GM12878 (cell line): Measurements from ENCODE around the gene ARRB2. TPM values are rescaled to one million over a fixed set of nuclear protein-coding genes. Genes with fewer than 3 reads are reported as not detected.

ENCODE experiments used
- ATAC-seq: fragments of 200-7000 bp; cut with Tn5 transposase; 3 replicates; pipeline ENCODE4 v1.9.1; 2020; ENCODE audit warnings: mild to moderate bottlenecking, moderate library complexity
- BruUV-seq: library from RNA; stranded (reverse); fragments of 400-500 nt; replicated peaks from 2 replicates; lab custom pipeline; 2021; lab: Mats Ljungman, UMichigan
- CTCF ChIA-PET: fragments of 300-600 bp; sonication (Branson Sonifier 250); formaldehyde crosslinking; extraction: SDS; loops from one replicate; lab custom pipeline; 2021; ENCODE audit warnings: inconsistent platforms; lab: Yijun Ruan, JAX
- POLR2A ChIA-PET: fragments of 350-600 bp; formaldehyde crosslinking; extraction: SDS; loops from one replicate; lab custom pipeline; 2021; ENCODE audit warnings: inconsistent platforms; lab: Charles Lee
- RAD21 ChIA-PET: fragments of 300-600 bp; sonication (Branson Sonifier 250); formaldehyde crosslinking; loops from one replicate; lab custom pipeline; 2023; ENCODE audit warnings: antibody characterized with exemption; ENCODE audit not compliant: unreplicated experiment; lab: Charles Lee
- SMC1A ChIA-PET: fragments of 300-600 bp; sonication (Branson Sonifier 250); formaldehyde crosslinking; loops from one replicate; lab custom pipeline; 2023; ENCODE audit not compliant: unreplicated experiment, uncharacterized antibody; lab: Charles Lee
- DNase-seq: peaks from one replicate; pipeline ENCODE4 v3.0.0-alpha.2; 2011; ENCODE audit warnings: low read depth, low spot score
- FAIRE-seq: peaks from 3 replicates; lab custom pipeline; 2011; peaks lifted over from hg19 to GRCh38; lab: Jason Lieb, UNC
- H2AFZ ChIP-seq: 2 replicates; pipeline ENCODE4 v1.6.0; 2011; ENCODE audit warnings: low read depth, low read length, control low read depth; ENCODE audit not compliant: control insufficient read depth
- H3K27ac ChIP-seq: 2 replicates; pipeline ENCODE4 v1.5.1; 2011; ENCODE audit warnings: control low read depth; ENCODE audit not compliant: control insufficient read depth, insufficient read depth
- H3K27me3 ChIP-seq, 2 experiments: replicated peaks in 1 of 2; 2 replicates each; pipeline versions ENCODE4 v1.6.0 to v1.6.1; 2011; ENCODE audit warnings: low read length in 1 of 2; ENCODE audit not compliant: control insufficient read depth in 2 of 2, insufficient read depth in 2 of 2
- H3K36me3 ChIP-seq, 2 experiments: 2 replicates each; pipeline ENCODE4 v1.5.1; 2011; ENCODE audit warnings: low read length in 1 of 2; ENCODE audit not compliant: control insufficient read depth in 2 of 2, insufficient read depth in 2 of 2
- H3K4me1 ChIP-seq: 2 replicates; pipeline ENCODE4 v1.6.1; 2011; ENCODE audit warnings: mild to moderate bottlenecking, low read length, moderate library complexity, mixed read lengths; ENCODE audit not compliant: control insufficient read depth, insufficient read depth
- H3K4me2 ChIP-seq: 2 replicates; pipeline ENCODE4 v1.6.0; 2011; ENCODE audit warnings: control low read depth; ENCODE audit not compliant: control insufficient read depth, insufficient read depth
- H3K4me3 ChIP-seq: fragments of 200-600 bp; sonication (generic); 2 replicates; pipeline ENCODE4 v1.5.1; 2016
- H3K79me2 ChIP-seq: 2 replicates; pipeline ENCODE4 v1.6.0; 2011; ENCODE audit warnings: low read length; ENCODE audit not compliant: control insufficient read depth, insufficient read depth
- H3K9ac ChIP-seq: 2 replicates; pipeline ENCODE4 v1.8.0; 2011; ENCODE audit warnings: low read length, control low read depth, mixed read lengths; ENCODE audit not compliant: control insufficient read depth, insufficient read depth
- H3K9me3 ChIP-seq: replicated peaks from 3 replicates; pipeline ENCODE4 v1.5.1; 2011; ENCODE audit warnings: mild to moderate bottlenecking, low read length; ENCODE audit not compliant: control insufficient read depth, insufficient read depth
- H4K20me1 ChIP-seq: 2 replicates; pipeline ENCODE4 v1.6.0; 2011; ENCODE audit not compliant: control insufficient read depth, insufficient read depth
- CHD4 ChIP-seq: fragments of 200-600 bp; sonication (generic); IDR thresholded peaks from 2 replicates; pipeline ENCODE4 v1.6.1; 2016; ENCODE audit warnings: mild to moderate bottlenecking
- CREB1 ChIP-seq: IDR thresholded peaks from 2 replicates; pipeline ENCODE4 v1.6.1; 2012; ENCODE audit warnings: low read depth, mild to moderate bottlenecking, inconsistent platforms
- ESRRA ChIP-seq: IDR thresholded peaks from 2 replicates; pipeline ENCODE4 v1.6.1; 2012; ENCODE audit warnings: mild to moderate bottlenecking, low read length, improper control_type of control experiment
- GATAD2B ChIP-seq: fragments of 450-650 bp; conservative IDR thresholded peaks from 2 replicates; pipeline ENCODE4 v1.6.1; 2017; ENCODE audit warnings: low read depth, mild to moderate bottlenecking, moderate library complexity
- HCFC1 ChIP-seq: fragments of 150-350 bp; IDR thresholded peaks from 2 replicates; pipeline ENCODE4 v1.6.1; 2014; ENCODE audit warnings: low read length
- NFXL1 ChIP-seq: fragments of 450-650 bp; IDR thresholded peaks from 2 replicates; pipeline ENCODE4 v1.6.1; 2017; ENCODE audit warnings: antibody characterized with exemption, mild to moderate bottlenecking, borderline replicate concordance
- NFYA ChIP-seq: IDR thresholded peaks from 2 replicates; pipeline ENCODE4 v1.6.1; 2011; ENCODE audit warnings: low read depth, mild to moderate bottlenecking, low read length, improper control_type of control experiment, borderline replicate concordance
- PAX8 ChIP-seq: fragments of 450-650 bp; IDR thresholded peaks from 2 replicates; pipeline ENCODE4 v1.6.1; 2017; ENCODE audit warnings: mild to moderate bottlenecking, moderate library complexity
- SIX5 ChIP-seq: IDR thresholded peaks from 2 replicates; pipeline ENCODE4 v1.6.1; 2011; ENCODE audit warnings: mild to moderate bottlenecking, low read depth, low read length, moderate library complexity; ENCODE audit not compliant: severe bottlenecking
- TCF7 ChIP-seq: IDR thresholded peaks from 2 replicates; pipeline ENCODE4 v1.6.1; 2014; ENCODE audit warnings: antibody characterized with exemption, borderline replicate concordance
- ZNF217 ChIP-seq: fragments of 450-650 bp; IDR thresholded peaks from 2 replicates; pipeline ENCODE4 v1.6.1; 2017; ENCODE audit warnings: antibody characterized with exemption, mild to moderate bottlenecking
- ZSCAN29 ChIP-seq: fragments of 450-650 bp; IDR thresholded peaks from 2 replicates; pipeline ENCODE4 v1.6.1; 2017; ENCODE audit warnings: mild to moderate bottlenecking, moderate library complexity
- WGBS: methylation state at CpG from one replicate; pipeline ENCODE4 v1.1.6; 2016; ENCODE audit warnings: low lambda C conversion rate; ENCODE audit not compliant: insufficient replicate concordance, insufficient coverage; ENCODE audit errors: missing lambda C conversion rate; 5-methylcytosine and 5-hydroxymethylcytosine counted together
- in situ Hi-C: fragments of 300-500 bp; cut with MboI; formaldehyde crosslinking; loops from 9 replicates; pipeline ENCODE4 v1.14.3; 2018; ENCODE audit warnings: mixed read lengths
- intact Hi-C: fragments of 100-400 bp; cut with micrococcal nuclease; formaldehyde crosslinking; loops from one replicate; pipeline ENCODE4 v1.14.2; 2022; ENCODE audit not compliant: unreplicated experiment
- polyA plus RNA-seq, 11 experiments: library from polyadenylated mRNA; depleted of rRNA in 4 of 11; unstranded in 6 of 11; stranded (reverse) in 5 of 11; fragments of >200 nt; fragmentation: Nextera tagmentation in 4 of 11; fragmentation: Illumina TruSeq in 1 of 11; extraction: Ambion mirVana in 4 of 11; extraction: Trizol in 1 of 11; gene quantifications; 1 replicate in 1 of 11; 2 replicates in 10 of 11; pipeline versions ENCODE4 v1.2.1 to v1.2.3, GENCODE V29; 2011 to 2016; ENCODE audit warnings: inconsistent platforms in 2 of 11, missing spikeins in 2 of 11, low read depth in 1 of 11
- total RNA-seq, 4 experiments: library from RNA; depleted of rRNA in 3 of 4; stranded (reverse); fragments of >200 nt in 3 of 4; fragmentation: Illumina TruSeq in 1 of 4; extraction: Trizol in 1 of 4; gene quantifications; 2 replicates each; pipeline versions ENCODE4 v1.2.1 to v1.2.3, GENCODE V29; 2013 to 2021
- TF ChIP-seq, protein P1 (sequence below): IDR thresholded peaks from 2 replicates; pipeline ENCODE4 v1.6.1; 2011; ENCODE audit warnings: borderline replicate concordance, low read depth, mild to moderate bottlenecking, moderate library complexity, mixed read lengths, low read length; ENCODE audit not compliant: insufficient read depth; ENCODE audit errors: extremely low read length
- TF ChIP-seq, protein P2 (sequence below): fragments of 450-650 bp; IDR thresholded peaks from 2 replicates; pipeline ENCODE4 v1.6.1; 2017; ENCODE audit warnings: mild to moderate bottlenecking, moderate library complexity
- TF ChIP-seq, protein P3 (sequence below): fragments of 450-650 bp; IDR thresholded peaks from 2 replicates; pipeline ENCODE4 v1.6.1; 2017; ENCODE audit warnings: antibody characterized with exemption, mild to moderate bottlenecking, moderate library complexity

The ARRB2 gene
- total and polyA plus RNA-seq, 10 of the 15 experiments (the other 5 are each of a cell fraction or from before 2014, with no cell fraction given): 6.5 to 75.2 (median 43.1) TPM

DNA sequence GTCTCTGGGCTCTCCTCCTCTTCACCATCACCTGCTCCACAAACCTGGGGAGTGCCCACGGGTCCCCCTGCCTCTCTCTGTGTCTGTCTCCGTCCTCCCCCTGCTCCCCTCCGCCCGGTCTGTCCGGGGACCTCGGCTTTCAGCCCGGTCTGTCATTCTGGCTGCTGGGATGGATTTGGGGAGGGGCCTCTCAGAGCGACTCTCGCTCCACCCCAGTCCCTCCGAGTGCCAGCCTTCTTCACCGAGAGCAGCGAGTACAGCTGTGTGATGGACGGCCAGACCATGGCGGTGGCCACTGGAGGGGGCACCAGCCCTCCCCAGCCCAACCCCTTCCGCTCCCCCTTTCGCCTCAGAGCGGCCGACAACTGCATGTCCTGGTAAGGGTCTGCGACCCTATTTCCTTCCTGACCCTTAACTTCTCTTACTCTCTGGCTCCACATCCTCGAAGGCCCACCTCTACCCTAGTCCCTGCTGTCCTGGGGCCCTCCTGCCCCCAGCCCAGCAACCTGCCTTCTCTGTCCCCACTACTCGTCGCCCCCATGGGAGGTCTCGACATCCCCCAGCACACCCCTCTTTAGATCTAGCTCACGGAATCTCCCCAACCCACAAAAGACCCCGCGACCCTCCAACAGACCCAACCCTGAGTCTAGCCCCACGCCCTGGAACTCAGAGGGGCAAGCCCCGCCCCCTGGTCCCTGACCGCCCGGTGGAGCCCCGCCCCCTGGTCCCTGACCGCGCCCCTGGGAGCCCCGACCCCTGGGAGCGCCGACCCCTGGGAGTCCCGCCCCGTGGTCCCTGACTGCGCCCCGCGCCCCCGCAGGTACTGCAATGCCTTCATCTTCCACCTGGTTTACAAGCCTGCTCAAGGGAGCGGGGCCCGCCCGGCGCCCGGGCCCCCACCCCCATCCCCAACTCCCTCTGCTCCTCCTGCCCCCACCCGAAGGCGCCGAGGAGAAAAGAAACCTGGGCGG lies 34.9 kb downstream of the ARRB2 start:
- no TSS peak for BruUV-seq
- CTCF ChIA-PET: no interaction called here
- Histone ChIP-seq H3K79me2 (no peaks in the 10 kb centered on the region), H3K4me1 (peaks cover 4% of the 10 kb centered on the region; the same call in 1 of the 2 replicates), H4K20me1 (no peaks in the 10 kb centered on the region), H3K36me3 (no peaks in the 10 kb centered on the region), H3K4me3 (no peak overlapping the region), H3K9ac (no peak overlapping the region), H2AFZ (no peak overlapping the region), H3K4me2 (no peak overlapping the region), H3K9me3 (no peaks in the 10 kb centered on the region), H3K27ac (no peak overlapping the region), H3K27me3 (peaks cover 2 to 5% of the 10 kb centered on the region in 2 experiments; a peak in 3 of 4 replicates)
- ATAC-seq (no peak), DNase-seq (no peak), FAIRE-seq (no peak)
- 41% methylated on average over 41 of the region's 51 CpGs for WGBS
- intact Hi-C loops (no loop called here), in situ Hi-C loops (no loop called here)
- RAD21 ChIA-PET: no interaction called here
- TF ChIP-seq, protein P1, sequence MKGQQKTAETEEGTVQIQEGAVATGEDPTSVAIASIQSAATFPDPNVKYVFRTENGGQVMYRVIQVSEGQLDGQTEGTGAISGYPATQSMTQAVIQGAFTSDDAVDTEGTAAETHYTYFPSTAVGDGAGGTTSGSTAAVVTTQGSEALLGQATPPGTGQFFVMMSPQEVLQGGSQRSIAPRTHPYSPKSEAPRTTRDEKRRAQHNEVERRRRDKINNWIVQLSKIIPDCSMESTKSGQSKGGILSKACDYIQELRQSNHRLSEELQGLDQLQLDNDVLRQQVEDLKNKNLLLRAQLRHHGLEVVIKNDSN: no peak
- TF ChIP-seq ZSCAN29 (no peak), TCF7 (no peak), ZNF217 (no peak), ESRRA (no peak), GATAD2B (no peak), PAX8 (no peak), NFXL1 (no peak), SIX5 (no peak), CHD4 (no peak), NFYA (no peak), CREB1 (no peak), HCFC1 (no peak)
- TF ChIP-seq, protein P2, sequence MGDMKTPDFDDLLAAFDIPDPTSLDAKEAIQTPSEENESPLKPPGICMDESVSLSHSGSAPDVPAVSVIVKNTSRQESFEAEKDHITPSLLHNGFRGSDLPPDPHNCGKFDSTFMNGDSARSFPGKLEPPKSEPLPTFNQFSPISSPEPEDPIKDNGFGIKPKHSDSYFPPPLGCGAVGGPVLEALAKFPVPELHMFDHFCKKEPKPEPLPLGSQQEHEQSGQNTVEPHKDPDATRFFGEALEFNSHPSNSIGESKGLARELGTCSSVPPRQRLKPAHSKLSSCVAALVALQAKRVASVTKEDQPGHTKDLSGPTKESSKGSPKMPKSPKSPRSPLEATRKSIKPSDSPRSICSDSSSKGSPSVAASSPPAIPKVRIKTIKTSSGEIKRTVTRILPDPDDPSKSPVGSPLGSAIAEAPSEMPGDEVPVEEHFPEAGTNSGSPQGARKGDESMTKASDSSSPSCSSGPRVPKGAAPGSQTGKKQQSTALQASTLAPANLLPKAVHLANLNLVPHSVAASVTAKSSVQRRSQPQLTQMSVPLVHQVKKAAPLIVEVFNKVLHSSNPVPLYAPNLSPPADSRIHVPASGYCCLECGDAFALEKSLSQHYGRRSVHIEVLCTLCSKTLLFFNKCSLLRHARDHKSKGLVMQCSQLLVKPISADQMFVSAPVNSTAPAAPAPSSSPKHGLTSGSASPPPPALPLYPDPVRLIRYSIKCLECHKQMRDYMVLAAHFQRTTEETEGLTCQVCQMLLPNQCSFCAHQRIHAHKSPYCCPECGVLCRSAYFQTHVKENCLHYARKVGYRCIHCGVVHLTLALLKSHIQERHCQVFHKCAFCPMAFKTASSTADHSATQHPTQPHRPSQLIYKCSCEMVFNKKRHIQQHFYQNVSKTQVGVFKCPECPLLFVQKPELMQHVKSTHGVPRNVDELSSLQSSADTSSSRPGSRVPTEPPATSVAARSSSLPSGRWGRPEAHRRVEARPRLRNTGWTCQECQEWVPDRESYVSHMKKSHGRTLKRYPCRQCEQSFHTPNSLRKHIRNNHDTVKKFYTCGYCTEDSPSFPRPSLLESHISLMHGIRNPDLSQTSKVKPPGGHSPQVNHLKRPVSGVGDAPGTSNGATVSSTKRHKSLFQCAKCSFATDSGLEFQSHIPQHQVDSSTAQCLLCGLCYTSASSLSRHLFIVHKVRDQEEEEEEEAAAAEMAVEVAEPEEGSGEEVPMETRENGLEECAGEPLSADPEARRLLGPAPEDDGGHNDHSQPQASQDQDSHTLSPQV: no peak
- TF ChIP-seq, protein P3, sequence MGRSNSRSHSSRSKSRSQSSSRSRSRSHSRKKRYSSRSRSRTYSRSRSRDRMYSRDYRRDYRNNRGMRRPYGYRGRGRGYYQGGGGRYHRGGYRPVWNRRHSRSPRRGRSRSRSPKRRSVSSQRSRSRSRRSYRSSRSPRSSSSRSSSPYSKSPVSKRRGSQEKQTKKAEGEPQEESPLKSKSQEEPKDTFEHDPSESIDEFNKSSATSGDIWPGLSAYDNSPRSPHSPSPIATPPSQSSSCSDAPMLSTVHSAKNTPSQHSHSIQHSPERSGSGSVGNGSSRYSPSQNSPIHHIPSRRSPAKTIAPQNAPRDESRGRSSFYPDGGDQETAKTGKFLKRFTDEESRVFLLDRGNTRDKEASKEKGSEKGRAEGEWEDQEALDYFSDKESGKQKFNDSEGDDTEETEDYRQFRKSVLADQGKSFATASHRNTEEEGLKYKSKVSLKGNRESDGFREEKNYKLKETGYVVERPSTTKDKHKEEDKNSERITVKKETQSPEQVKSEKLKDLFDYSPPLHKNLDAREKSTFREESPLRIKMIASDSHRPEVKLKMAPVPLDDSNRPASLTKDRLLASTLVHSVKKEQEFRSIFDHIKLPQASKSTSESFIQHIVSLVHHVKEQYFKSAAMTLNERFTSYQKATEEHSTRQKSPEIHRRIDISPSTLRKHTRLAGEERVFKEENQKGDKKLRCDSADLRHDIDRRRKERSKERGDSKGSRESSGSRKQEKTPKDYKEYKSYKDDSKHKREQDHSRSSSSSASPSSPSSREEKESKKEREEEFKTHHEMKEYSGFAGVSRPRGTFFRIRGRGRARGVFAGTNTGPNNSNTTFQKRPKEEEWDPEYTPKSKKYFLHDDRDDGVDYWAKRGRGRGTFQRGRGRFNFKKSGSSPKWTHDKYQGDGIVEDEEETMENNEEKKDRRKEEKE: no peak
- POLR2A ChIA-PET: no interaction called here
- SMC1A ChIA-PET: no interaction called here
